ENCODE measurements around the gene AHR.
"Not testable (repeated sequence)": the region's sequence is repeated elsewhere in the genome, so short reads cannot be mapped to it uniquely, and the experiment has no call there.

The AHR gene

DNA sequence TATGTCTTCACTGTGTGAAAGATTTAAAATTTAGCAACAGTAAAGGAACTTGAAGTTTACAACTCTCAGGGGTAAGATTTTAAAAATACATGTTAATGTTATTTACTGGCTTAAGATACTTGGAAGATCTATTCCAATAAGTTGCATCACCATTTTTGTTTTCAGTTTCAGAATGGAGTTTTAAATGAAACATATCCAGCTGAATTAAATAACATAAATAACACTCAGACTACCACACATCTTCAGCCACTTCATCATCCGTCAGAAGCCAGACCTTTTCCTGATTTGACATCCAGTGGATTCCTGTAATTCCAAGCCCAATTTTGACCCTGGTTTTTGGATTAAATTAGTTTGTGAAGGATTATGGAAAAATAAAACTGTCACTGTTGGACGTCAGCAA lies 44.3 kb downstream of the AHR start:
- FAIRE-seq: no peak

- no peak for FAIRE-seq
Measured at GRCh38 chr7:17347401-17347800, 48.9 kb downstream of the AHR start.

DNA sequence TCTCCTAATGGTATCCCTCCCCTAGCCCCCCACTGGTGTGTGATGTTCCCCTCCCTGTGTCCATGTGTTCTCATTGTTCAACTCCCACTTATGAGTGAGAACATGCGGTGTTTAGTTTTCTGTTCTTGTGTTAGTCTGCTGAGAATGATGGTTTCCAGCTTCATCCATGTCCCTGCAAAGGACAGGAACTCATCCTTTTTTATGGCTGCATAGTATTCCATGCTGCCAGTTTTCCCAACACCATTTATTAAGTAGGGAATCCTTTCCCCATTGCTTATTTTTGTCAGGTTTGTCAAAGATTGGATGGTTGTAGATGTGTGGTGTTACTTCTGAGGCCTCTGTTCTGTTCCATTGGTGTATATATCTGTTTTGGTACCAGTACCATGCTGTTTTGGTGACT lies 50.5 kb downstream of the AHR start:
- not testable (repeated sequence) for FAIRE-seq

- not testable (repeated sequence) for FAIRE-seq
Measured at GRCh38 chr7:17350321-17350720, 51.9 kb downstream of the AHR start.

DNA sequence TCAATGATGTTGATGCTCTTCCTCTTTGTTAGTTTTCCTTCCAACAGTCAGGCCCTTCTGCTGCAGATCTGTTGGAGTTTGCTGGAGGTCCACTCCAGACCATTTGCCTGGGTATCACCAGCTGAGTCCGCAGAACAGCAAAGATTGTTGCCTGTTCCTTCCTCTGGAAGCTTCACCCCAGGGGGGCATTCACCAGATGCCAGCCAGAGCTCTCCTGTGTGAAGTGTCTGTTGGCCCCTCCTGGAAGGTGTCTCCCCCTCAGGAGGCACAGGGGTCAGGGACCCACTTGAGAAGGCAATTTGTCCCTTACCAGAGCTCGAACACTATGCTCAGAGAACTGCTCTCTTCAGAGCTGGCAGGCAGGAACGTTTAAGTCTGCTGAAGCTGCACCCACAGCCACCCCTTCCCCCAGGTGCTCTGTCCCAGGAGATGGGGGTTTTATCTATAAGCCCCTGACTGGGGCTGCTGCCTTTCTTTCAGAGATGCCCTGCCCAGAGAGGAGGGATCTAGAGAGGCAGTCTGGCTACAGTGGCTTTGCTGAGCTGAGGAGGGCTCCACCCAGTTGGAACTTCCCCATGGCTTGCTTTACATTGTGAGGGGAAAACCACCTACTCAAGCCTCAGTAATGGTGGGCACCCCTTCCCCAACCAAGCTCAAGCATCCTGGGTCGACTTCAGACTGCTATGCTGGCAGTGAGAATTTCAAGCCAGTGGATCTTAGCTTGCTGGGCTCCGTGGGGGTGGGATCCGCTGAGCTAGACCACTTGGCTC lies 55.4 kb downstream of the AHR start:
- not testable (repeated sequence) for FAIRE-seq

DNA sequence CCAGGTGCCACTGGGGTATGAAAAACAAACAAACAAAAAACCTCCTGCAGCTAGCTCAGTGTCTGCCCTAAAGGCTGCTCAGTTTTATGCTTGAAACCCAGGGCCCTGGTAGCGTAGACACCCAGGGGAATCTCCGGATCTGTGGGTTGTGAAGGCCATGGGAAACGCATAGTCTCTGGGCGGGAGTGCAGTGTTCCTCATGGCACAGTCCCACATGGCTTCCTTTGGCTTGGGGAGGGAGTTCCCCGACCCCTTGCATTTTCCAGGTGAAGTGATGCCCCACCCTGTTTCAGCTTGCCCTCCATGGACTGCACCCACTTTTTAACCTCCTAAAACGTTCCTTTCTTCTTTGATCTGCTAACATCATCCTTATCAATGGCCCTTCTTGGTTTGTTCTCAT lies 56.0 kb downstream of the AHR start:
- FAIRE-seq: no peak

DNA sequence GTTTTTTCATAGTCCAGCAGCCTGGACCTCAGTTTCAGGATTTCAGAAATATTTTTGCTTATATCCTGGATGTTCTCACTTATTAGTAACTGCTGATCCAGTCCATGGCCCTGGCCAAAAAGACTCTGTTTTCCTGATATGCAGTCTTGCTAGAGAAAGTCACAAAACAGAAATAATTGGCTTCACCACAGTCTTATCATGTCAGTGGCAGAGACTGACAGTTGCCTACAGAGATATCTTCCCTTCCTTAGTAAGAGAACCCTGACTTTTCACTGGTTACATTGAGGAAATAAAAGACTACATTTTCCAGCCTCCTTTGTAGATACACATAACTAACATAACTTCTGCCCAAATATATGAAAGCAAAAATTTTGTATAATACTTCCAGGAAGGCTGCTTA lies 56.6 kb downstream of the AHR start:
- FAIRE-seq: no peak

DNA sequence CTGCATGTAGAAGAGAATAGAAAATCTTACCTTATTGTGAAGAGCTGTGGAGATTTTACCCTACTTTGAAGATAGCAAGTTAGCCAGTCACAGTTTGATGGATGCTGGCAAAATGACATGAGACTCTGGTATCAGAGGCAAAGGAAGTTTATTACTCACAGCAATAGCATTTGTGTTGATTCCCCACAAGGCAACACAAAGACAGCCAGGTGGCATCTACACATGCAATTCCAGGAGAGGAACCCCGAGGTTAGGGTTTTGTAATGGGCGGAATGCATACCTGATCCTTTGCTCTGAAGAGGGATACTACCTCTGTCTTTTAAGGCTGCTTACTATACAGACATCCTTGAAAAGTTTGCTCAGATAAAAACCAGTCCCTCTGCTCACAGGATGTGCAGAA lies 59.5 kb downstream of the AHR start:
- no peak for FAIRE-seq

- FAIRE-seq: no peak
Measured at GRCh38 chr7:17359610-17360009, 61.2 kb downstream of the AHR start.

DNA sequence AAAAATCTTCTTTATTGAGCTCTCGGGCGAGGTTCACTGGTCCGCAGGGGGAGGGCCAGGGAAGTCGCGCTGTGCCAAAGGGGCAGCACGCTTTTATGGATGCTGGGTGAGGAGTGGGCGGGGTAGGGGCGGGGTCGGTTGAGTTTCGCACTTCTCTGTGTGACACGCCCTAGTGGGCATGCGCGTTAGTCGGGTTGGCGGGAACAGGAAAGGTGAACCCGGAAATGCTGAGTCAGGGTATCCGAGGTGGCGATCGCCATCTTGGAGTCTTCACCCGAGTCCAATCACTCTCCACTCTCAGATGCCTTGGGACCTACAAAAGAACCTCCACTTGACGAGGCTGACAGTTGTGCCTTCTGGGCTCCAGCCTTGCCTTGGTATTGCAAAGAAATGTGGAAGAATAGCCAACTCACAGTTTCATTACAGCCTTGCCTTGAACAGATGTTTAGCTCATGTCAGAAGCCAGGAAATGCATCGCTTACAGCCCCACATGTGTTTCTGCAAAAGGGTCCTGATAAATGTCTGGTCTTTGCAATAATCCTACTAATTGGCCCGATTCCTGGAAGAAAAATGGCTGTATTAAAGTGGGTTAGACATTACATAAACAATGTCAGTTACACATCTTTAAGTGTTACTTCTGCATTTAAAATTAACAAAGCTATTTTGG lies 64.1 kb downstream of the AHR start:
- FAIRE-seq: no peak

DNA sequence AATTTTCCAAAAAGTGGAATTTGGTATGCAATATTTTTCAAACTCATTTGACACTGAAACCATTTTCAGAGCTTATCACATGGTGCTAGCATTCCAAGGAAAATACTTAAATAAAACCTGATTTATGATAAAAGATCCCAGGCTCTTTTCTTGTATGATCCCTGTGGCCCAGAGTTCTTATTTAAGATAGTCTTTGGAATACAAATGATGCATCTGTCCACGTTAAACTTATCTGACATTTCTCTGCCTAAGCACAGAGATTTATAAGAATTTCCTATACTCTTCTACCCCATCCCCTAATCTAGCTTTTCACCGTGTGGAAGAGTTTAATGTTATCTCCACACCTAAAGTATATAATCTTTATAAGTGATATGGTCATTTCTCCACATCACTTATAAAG lies 66.2 kb downstream of the AHR start:
- FAIRE-seq: no peak

DNA sequence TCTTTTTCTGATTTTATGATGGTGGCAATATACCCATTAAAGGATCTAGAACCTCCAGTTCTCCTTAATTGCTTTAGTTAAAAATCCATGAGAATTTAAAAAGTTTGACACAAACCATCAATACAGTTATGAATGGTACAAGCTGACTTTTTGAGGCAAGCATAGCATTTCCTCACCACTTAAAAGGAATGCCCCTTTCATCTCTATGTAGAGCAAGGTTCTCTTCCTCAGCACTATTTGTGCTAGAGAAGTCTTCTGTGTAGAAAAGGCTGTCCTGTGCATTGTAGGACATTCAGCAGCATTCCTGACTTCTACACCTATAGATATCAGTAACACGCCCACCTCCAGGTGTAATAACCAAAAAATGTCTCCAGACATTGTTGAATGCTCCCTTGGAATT lies 67.3 kb downstream of the AHR start:
- FAIRE-seq: no peak

GRCh38 chr7:17367502-17367901 lies 69.0 kb downstream of the AHR start:
- FAIRE-seq: no peak

- no peak for FAIRE-seq
Measured at GRCh38 chr7:17368856-17369524, 70.5 kb downstream of the AHR start.

GRCh38 chr7:17369691-17370426 lies 71.4 kb downstream of the AHR start:
- no peak for FAIRE-seq

- no peak for FAIRE-seq
Measured at GRCh38 chr7:17370901-17371585, 72.6 kb downstream of the AHR start.

- no peak for FAIRE-seq
Measured at GRCh38 chr7:17371671-17372524, 73.4 kb downstream of the AHR start.

DNA sequence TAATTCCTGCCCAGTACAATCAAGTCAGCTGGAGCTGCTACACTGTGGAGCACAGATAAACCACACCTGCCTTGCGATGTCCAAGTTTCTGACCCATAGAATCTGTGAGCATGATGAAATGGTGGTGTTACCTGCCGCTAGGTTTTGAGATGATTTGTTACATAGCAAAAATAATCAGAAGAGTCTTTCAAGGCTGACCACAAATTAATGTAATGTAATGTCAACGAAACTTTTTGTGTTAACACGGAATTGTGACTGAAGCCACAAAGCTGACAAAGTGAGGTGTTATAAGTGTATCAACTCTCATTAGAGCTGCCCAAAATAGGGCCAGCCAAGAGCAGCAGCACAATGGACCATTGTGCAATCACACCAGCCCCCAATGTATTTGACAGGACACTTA lies 75.7 kb downstream of the AHR start:
- FAIRE-seq: no peak

DNA sequence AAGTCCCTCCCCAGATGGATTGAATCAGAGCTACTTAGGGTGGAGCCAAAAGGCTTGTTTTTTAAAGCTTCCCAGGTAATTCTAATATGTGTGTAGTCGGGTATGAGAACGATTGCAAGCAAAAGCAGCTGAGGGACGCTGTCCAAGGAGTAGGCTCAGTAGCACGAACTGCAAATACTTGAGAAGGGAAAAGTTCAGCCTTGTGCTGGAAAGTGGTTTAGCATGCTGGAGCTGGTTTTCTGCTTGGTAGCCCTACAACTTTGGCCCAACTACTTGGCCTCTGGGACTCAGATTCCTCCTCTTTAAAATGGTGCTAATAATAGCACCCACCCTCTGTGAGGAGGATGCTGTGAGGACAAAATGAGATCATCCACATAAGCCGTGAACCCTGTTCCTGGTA lies 76.2 kb downstream of the AHR start:
- no peak for FAIRE-seq

DNA sequence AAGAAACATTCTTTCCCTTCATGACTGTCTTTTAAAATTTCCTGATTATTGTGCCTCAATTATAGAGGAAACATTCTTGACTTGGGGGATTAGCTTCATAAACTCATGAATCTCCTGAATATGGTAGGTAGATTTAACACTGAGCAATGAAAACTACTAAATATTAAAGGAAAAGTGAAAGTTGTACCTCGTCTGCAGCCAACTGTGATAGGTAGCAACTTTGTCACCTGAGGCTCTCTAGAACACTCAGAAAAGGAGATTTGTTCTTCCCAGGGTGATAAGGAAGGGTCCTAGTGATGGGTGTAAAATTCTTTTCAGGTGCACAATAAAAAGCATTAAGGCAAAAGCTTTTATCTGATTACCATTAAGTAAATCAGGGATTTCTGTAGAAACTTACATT lies 78.1 kb downstream of the AHR start:
- no peak for FAIRE-seq
